Psoas muscle (tissue), 8 donors: ENCODE results near the gene GPNMB. TPM values are rescaled to one million over a fixed set of nuclear protein-coding genes. Genes with fewer than 3 reads are reported as not detected.

Experiments
- ATAC-seq, 4 donors: fragments of 200-7000 bp; cut with Tn5 transposase; one replicate each; pipeline ENCODE4 v1.9.1; 2020; ENCODE audit warnings: moderate library complexity in 3 of 4, mild to moderate bottlenecking in 2 of 4
- DNase-seq, 2 donors: peaks; one replicate each; pipeline ENCODE4 v3.0.0-alpha.2; 2020
- H3K27ac ChIP-seq: fragments of 200-600 bp; one replicate; pipeline ENCODE4 v1.8.0; 2022
- H3K27me3 ChIP-seq, 3 donors: fragments of 200-600 bp in 1 of 3; one replicate each; pipeline versions ENCODE4 v1.6.1 to v1.8.0; 2013 to 2022; ENCODE audit warnings: low read length in 2 of 3, mild to moderate bottlenecking in 2 of 3, moderate library complexity in 1 of 3; ENCODE audit not compliant: insufficient read depth in 3 of 3
- H3K36me3 ChIP-seq, 2 donors: fragments of 200-600 bp in 1 of 2; one replicate each; pipeline versions ENCODE4 v1.6.1 to v1.8.0; 2013 to 2022; ENCODE audit warnings: low read depth in 1 of 2, mild to moderate bottlenecking in 1 of 2, moderate library complexity in 1 of 2; ENCODE audit not compliant: insufficient read depth in 1 of 2
- H3K4me1 ChIP-seq: fragments of 200-600 bp; one replicate; pipeline ENCODE4 v1.8.0; 2022
- H3K4me3 ChIP-seq: fragments of 200-600 bp; one replicate; pipeline ENCODE4 v1.8.0; 2022; ENCODE audit warnings: mild to moderate bottlenecking
- H3K9me3 ChIP-seq: fragments of 200-600 bp; one replicate; pipeline ENCODE4 v1.8.0; 2022
- WGBS, 3 donors: extraction: QIAGEN DNeasy Blood & Tissue Kit; methylation state at CpG; one replicate each; pipeline versions ENCODE4 v1.1.6 to v1.1.7; 2013; 5-methylcytosine and 5-hydroxymethylcytosine counted together
- intact Hi-C, 2 donors: fragments of 100-400 bp; cut with DNase I; formaldehyde crosslinking; loops; one replicate each; pipeline versions ENCODE4 v1.11.0 to v1.14.2; 2022
- polyA plus RNA-seq, 3 donors: library from polyadenylated mRNA; stranded (reverse); fragments of 200-250 nt; gene quantifications; one replicate each; pipeline ENCODE4 v1.2.3, GENCODE V29; 2013
- total RNA-seq, 4 donors: library from RNA; stranded (reverse); fragmentation: NEBNext Ultra II Directional in 2 of 4; extraction: Animal tissue kit (Norgen Biotek cat#: 25700) in 2 of 4; gene quantifications; one replicate each; pipeline versions ENCODE4 v1.2.1 to v1.2.4, GENCODE V29; 2021 to 2023
- TF ChIP-seq, protein P1 (sequence below): fragments of 200-600 bp; IDR thresholded peaks from one replicate; pipeline ENCODE4 v1.8.0; 2022; ENCODE audit warnings: antibody characterized with exemption
- donor health status: healthy with polysubstance abuse.
- donor health status: DM: no; HTN: no; CAD: no; lungs with moderate emphysema.
- donor health status: Bipolar disorder and iron deficiency.
- donor health status: healthy.
- donor health status: DM: yes; HTN: yes; CAD: no.
- donor health status: DM: no; HTN: no; CAD: no.
- donor health status: DM: no; HTN: no; CAD: no.
- donor health status: DM: yes; HTN: yes; CAD: no.

GPNMB gene
- total and polyA plus RNA-seq, 7 donors: 4.3 to 24.9 (median 11.2) TPM

DNA sequence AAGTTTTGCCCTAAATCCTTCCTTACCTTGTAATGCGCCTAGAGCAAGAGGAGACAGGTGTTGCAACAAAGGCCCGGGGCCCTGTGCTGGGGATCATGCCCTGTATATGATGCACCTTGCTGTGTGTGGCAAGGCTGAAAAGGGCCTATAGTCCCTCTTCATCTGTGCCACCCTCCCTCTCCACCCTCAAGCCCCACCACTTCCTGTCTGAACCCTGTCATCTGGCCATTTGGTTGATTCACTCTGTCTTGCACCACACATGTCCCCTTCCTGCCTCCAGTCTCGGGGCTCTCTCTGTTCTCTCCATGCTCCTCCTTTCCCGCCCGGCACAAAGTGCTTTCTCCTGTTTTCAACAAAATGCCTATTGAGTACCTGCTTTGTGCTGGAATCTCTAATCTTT, 41.0 kb downstream of the GPNMB start:
- Histone ChIP-seq H3K4me3 (no peak overlapping the region), H3K9me3 (no peaks in the 10 kb centered on the region), H3K27me3 (no peaks in the 10 kb centered on the region), H3K27ac (no peak overlapping the region), H3K4me1 (no peaks in the 10 kb centered on the region), H3K36me3 (no peaks in the 10 kb centered on the region)
- WGBS, 3 donors: 87 to 94% (median 91%) methylated on average over 5 of the region's 5 CpGs
- ATAC-seq: no peak
- DNase-seq: no peak
- intact Hi-C loops: no loop called here
- TF ChIP-seq, protein P1, sequence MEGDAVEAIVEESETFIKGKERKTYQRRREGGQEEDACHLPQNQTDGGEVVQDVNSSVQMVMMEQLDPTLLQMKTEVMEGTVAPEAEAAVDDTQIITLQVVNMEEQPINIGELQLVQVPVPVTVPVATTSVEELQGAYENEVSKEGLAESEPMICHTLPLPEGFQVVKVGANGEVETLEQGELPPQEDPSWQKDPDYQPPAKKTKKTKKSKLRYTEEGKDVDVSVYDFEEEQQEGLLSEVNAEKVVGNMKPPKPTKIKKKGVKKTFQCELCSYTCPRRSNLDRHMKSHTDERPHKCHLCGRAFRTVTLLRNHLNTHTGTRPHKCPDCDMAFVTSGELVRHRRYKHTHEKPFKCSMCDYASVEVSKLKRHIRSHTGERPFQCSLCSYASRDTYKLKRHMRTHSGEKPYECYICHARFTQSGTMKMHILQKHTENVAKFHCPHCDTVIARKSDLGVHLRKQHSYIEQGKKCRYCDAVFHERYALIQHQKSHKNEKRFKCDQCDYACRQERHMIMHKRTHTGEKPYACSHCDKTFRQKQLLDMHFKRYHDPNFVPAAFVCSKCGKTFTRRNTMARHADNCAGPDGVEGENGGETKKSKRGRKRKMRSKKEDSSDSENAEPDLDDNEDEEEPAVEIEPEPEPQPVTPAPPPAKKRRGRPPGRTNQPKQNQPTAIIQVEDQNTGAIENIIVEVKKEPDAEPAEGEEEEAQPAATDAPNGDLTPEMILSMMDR: no peak

DNA sequence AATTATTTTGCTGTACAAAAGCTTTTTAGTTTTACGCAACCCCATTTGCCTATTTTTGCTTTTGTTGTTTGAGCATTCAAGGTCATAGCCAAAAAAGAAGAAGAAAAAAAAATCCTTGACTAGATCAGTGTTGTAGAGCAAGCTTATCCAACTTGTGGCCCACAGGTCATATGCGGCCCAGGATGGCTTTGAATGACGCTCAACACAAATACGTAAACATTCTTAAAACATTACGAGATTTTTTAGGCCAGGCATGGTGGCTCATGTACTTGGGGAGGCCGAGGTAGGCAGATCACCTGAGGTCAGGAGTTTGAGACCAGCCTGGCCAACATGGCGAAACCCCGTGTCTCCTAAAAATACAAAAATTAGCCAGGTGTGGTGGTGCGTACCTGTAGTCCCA, 44.4 kb downstream of the GPNMB start:
- Histone ChIP-seq H3K27ac (no peak overlapping the region), H3K9me3 (no peaks in the 10 kb centered on the region), H3K4me1 (no peaks in the 10 kb centered on the region), H3K36me3 (no peaks in the 10 kb centered on the region), H3K4me3 (no peak overlapping the region), H3K27me3 (no peaks in the 10 kb centered on the region)
- TF ChIP-seq, protein P1: no peak
- intact Hi-C loops: no loop called here
- 91 to 96% (median 95%) methylated on average over 9 of the region's 9 CpGs for WGBS, 3 donors
- ATAC-seq: no peak
- no peak for DNase-seq

DNA sequence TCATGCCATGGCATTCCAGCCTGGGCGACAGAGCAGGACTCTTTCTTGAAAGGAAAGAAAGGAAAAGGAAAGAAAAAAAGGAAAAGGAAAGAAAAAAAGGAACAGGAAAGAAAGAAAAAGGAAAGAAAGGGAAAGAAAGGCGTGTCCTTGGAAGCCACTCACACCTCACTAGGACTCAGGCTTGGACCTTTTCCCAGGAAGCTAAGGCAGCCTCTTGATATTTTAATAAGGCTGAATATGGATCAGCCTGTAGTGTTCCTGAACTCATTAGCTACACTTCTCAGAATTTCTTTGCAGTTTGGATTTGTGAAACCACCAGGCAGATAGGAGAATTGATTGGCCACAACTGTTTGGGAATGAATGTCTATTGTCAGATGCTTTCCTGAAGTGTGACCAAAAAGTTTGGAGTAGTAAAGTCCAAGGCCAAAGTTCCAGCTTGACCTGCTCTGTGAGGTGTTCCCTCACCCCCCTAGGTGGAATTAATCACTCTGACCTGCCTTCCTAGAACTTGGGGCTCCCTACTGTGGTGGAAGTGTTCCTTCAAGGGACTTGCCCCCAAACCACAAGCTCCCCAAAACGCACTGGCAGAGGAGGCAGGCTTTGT, 45.5 kb downstream of the GPNMB start:
- no peaks in the 10 kb centered on the region for H3K9me3 ChIP-seq
- ATAC-seq (no peak), DNase-seq (no peak)
- H3K27ac ChIP-seq: no peak overlapping the region
- H3K27me3 ChIP-seq: no peaks in the 10 kb centered on the region
- H3K36me3 ChIP-seq: no peaks in the 10 kb centered on the region
- H3K4me1 ChIP-seq: no peaks in the 10 kb centered on the region
- intact Hi-C loops: no loop called here
- WGBS, 3 donors: 69 to 82% (median 70%) methylated on average over 3 of the region's 3 CpGs
- TF ChIP-seq, protein P1: no peak
- no peak overlapping the region for H3K4me3 ChIP-seq

DNA sequence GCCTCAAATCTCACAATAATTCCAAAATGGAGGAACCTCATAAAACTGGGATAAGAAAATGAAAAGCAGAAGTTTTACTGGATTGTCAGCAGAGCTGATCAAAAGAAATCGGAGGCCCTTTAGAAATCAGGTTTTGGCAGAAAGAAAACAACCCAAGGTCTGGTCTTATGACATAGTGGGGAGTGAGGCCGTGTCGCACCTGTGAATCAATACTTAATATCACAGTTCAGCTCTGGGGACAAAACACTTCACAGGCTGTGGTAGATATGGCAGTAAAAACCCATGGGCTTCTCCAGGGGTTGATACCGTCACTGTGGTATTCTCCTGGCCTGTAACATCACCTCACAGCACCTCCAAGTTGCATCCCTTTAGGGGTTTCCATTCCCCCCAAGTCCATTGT, 46.0 kb downstream of the GPNMB start:
- intact Hi-C loops: no loop called here
- WGBS, 3 donors: 92 to 94% (median 94%) methylated on average over 4 of the region's 4 CpGs
- TF ChIP-seq, protein P1: no peak
- Histone ChIP-seq H3K4me3 (no peak overlapping the region), H3K9me3 (no peaks in the 10 kb centered on the region), H3K27me3 (no peaks in the 10 kb centered on the region), H3K27ac (no peak overlapping the region), H3K36me3 (no peaks in the 10 kb centered on the region), H3K4me1 (no peaks in the 10 kb centered on the region)
- no peak for DNase-seq
- ATAC-seq: no peak

DNA sequence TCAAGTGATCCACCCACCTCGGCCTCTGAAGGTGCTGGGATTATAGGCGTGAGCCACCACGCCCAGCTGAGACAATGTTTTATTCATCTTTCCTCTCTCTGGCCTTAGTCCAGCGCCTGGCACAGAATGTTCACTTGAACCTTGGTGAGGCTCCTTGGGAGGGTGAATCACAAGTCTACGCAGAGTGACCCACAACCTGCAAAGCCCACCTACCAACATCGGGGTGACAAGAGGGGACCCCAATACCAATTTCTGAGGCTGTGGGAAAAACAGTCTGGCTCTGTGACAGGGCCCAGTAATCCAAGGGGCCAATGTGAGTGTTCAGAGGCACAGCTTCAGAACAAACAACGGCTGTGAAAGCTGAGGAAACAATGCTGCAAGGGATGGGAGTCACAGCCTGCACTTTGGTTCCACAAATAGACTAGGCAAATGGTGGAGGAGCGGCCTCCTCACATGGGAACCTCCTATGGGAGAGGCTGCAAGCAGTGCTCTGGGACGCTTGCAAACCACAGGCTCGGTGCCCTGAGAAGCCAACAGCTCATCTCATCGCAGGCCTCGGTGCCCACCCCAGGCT, 47.0 kb downstream of the GPNMB start:
- H3K4me1 ChIP-seq: no peaks in the 10 kb centered on the region
- no peak overlapping the region for H3K27ac ChIP-seq
- H3K27me3 ChIP-seq: no peaks in the 10 kb centered on the region
- TF ChIP-seq, protein P1: no peak
- H3K4me3 ChIP-seq: no peak overlapping the region
- H3K36me3 ChIP-seq: no peaks in the 10 kb centered on the region
- WGBS, 3 donors: 77 to 82% (median 81%) methylated on average over 12 of the region's 12 CpGs
- H3K9me3 ChIP-seq: no peaks in the 10 kb centered on the region
- intact Hi-C loops: no loop called here
- ATAC-seq: no peak
- DNase-seq: no peak
